Calu3 (cell line): Measurements from ENCODE around the gene TSPAN7. TPM values are rescaled to one million over a fixed set of nuclear protein-coding genes. Genes with fewer than 3 reads are reported as not detected.

Source experiments
- BruUV-seq: library from RNA; stranded (reverse); fragments of 400-500 nt; replicated peaks from 2 replicates; lab custom pipeline; 2021; lab: Mats Ljungman, UMichigan
- CTCF ChIA-PET: fragments of 300-600 bp; sonication (Branson Sonifier 250); formaldehyde crosslinking; loops from one replicate; lab custom pipeline; 2022; ENCODE audit warnings: antibody characterized with exemption; lab: Charles Lee
- DNase-seq: peaks from one replicate; pipeline ENCODE4 v3.0.0; 2022
- H3K27ac Mint-ChIP-seq: one replicate; pipeline ENCODE4 v1.8.0; 2022; ENCODE audit warnings: mixed read lengths; ENCODE audit not compliant: unreplicated experiment
- H3K27me3 Mint-ChIP-seq: one replicate; pipeline ENCODE4 v1.8.0; 2022; ENCODE audit warnings: mixed read lengths; ENCODE audit not compliant: unreplicated experiment
- H3K36me3 Mint-ChIP-seq: one replicate; pipeline ENCODE4 v1.8.0; 2022; ENCODE audit warnings: mild to moderate bottlenecking, moderate library complexity, mixed read lengths; ENCODE audit not compliant: insufficient read depth, unreplicated experiment
- H3K4me1 Mint-ChIP-seq: one replicate; pipeline ENCODE4 v1.8.0; 2022; ENCODE audit warnings: mild to moderate bottlenecking, low read depth, mixed read lengths; ENCODE audit not compliant: unreplicated experiment
- H3K4me3 Mint-ChIP-seq: one replicate; pipeline ENCODE4 v1.8.0; 2022; ENCODE audit warnings: mild to moderate bottlenecking, low read depth, moderate library complexity, mixed read lengths; ENCODE audit not compliant: unreplicated experiment
- H3K9me3 Mint-ChIP-seq: one replicate; pipeline ENCODE4 v1.8.0; 2022; ENCODE audit warnings: low read depth, mixed read lengths; ENCODE audit not compliant: unreplicated experiment
- CTCF ChIP-seq: fragments of 200-600 bp; IDR thresholded peaks from one replicate; pipeline ENCODE4 v1.8.0; 2022; ENCODE audit warnings: antibody characterized with exemption; ENCODE audit not compliant: unreplicated experiment
- intact Hi-C: fragments of 100-400 bp; cut with micrococcal nuclease; formaldehyde crosslinking; loops from one replicate; pipeline ENCODE4 v1.10.0; 2022; ENCODE audit not compliant: unreplicated experiment
- total RNA-seq: library from RNA; stranded (reverse); gene quantifications from 2 replicates; pipeline ENCODE4 v1.2.3, GENCODE V29; 2022

The TSPAN7 gene
- total RNA-seq, 1 experiment from 2014 or later: 0.21 TPM

GRCh38 chrX:38628587-38628986 is 67.2 kb downstream of the TSPAN7 start:
- BruUV-seq: no TSS peak
- H3K4me1 Mint-ChIP-seq: no peaks in the 10 kb centered on the region
- H3K4me3 Mint-ChIP-seq: no peak overlapping the region
- CTCF ChIA-PET: no interaction called here
- intact Hi-C loops: no loop called here
- TF ChIP-seq CTCF: no peak
- DNase-seq: no peak
- H3K27ac Mint-ChIP-seq: no peak overlapping the region
- no peaks in the 10 kb centered on the region for H3K36me3 Mint-ChIP-seq
- H3K9me3 Mint-ChIP-seq: no peaks in the 10 kb centered on the region
- peaks cover 29% of the 10 kb centered on the region for H3K27me3 Mint-ChIP-seq

- TF ChIP-seq CTCF: no peak
- no peak for DNase-seq
- no peaks in the 10 kb centered on the region for H3K9me3 Mint-ChIP-seq
- H3K4me1 Mint-ChIP-seq: no peaks in the 10 kb centered on the region
- no peak overlapping the region for H3K27ac Mint-ChIP-seq
- CTCF ChIA-PET: interaction anchor here (0.6 kb wide), 1 partner anchor 278 kb away, joined by 3 read pairs; no protein-coding TSS in a partner anchor
- H3K36me3 Mint-ChIP-seq: no peaks in the 10 kb centered on the region
- BruUV-seq: no TSS peak
- intact Hi-C loops: no loop called here
- no peaks in the 10 kb centered on the region for H3K27me3 Mint-ChIP-seq
- no peak overlapping the region for H3K4me3 Mint-ChIP-seq
These were observed 71.2 kb downstream of the TSPAN7 start for GRCh38 chrX:38632516-38632915.

- TF ChIP-seq CTCF: no peak
- intact Hi-C loops: no loop called here
- CTCF ChIA-PET: no interaction called here
- no TSS peak for BruUV-seq
- Mint-ChIP-seq H3K4me1 (no peaks in the 10 kb centered on the region), H3K27ac (no peak overlapping the region), H3K36me3 (no peaks in the 10 kb centered on the region), H3K4me3 (no peak overlapping the region), H3K27me3 (no peaks in the 10 kb centered on the region), H3K9me3 (no peaks in the 10 kb centered on the region)
- no peak for DNase-seq
These were observed 73.3 kb downstream of the TSPAN7 start for GRCh38 chrX:38634665-38635064.

- TF ChIP-seq CTCF: no peak
- Mint-ChIP-seq H3K36me3 (no peaks in the 10 kb centered on the region), H3K9me3 (no peaks in the 10 kb centered on the region), H3K4me3 (no peak overlapping the region), H3K27me3 (peaks cover 14% of the 10 kb centered on the region), H3K4me1 (no peaks in the 10 kb centered on the region), H3K27ac (no peak overlapping the region)
- no peak for DNase-seq
- no TSS peak for BruUV-seq
- CTCF ChIA-PET: no interaction called here
- intact Hi-C loops: no loop called here
These were observed 75.8 kb downstream of the TSPAN7 start for GRCh38 chrX:38636949-38637819.
